Caco-2 (cell line): ENCODE results near the gene GAL3ST3. TPM values are rescaled to one million over a fixed set of nuclear protein-coding genes. Genes with fewer than 3 reads are reported as not detected.

Experiments used
- BruUV-seq: library from RNA; stranded (reverse); fragments of 400-500 nt; replicated peaks from 2 replicates; lab custom pipeline; 2021; lab: Mats Ljungman, UMichigan
- CTCF ChIA-PET: fragments of 300-600 bp; sonication (Branson Sonifier 250); formaldehyde crosslinking; loops from one replicate; lab custom pipeline; 2022; ENCODE audit warnings: antibody characterized with exemption; lab: Charles Lee
- POLR2A ChIA-PET: fragments of 300-600 bp; sonication (Branson Sonifier 250); formaldehyde crosslinking; loops from one replicate; lab custom pipeline; 2022; ENCODE audit warnings: antibody characterized with exemption; lab: Charles Lee
- DNase-seq, 2 experiments: peaks; one replicate each; pipeline versions ENCODE4 v3.0.0 to v3.0.0-alpha.2; 2020 to 2022
- H3K27me3 ChIP-seq: replicated peaks from 2 replicates; pipeline ENCODE4 v1.6.0; 2011; ENCODE audit warnings: low read length; ENCODE audit not compliant: control insufficient read depth, insufficient read depth
- H3K36me3 ChIP-seq: 2 replicates; pipeline ENCODE4 v1.5.1; 2011; ENCODE audit warnings: low read length; ENCODE audit not compliant: control insufficient read depth, insufficient read depth
- H3K4me1 ChIP-seq: fragments of 250-450 bp; sonication (Bioruptor Pico); 2 replicates; pipeline ENCODE4 v1.5.1; 2020; ENCODE audit warnings: mild to moderate bottlenecking
- H3K4me3 ChIP-seq: 2 replicates; pipeline ENCODE4 v1.5.1; 2011; ENCODE audit warnings: low read depth, mild to moderate bottlenecking, control low read depth, low read length
- H3K9me3 ChIP-seq: fragments of 250-450 bp; sonication (Bioruptor Pico); 2 replicates; pipeline ENCODE4 v1.5.1; 2020; ENCODE audit warnings: mild to moderate bottlenecking, moderate library complexity
- H3K27ac Mint-ChIP-seq: one replicate; pipeline ENCODE4 v1.8.0; 2022; ENCODE audit warnings: mixed read lengths; ENCODE audit not compliant: unreplicated experiment
- H3K27me3 Mint-ChIP-seq: one replicate; pipeline ENCODE4 v1.8.0; 2022; ENCODE audit warnings: mixed read lengths; ENCODE audit not compliant: insufficient read depth, unreplicated experiment
- H3K36me3 Mint-ChIP-seq: one replicate; pipeline ENCODE4 v1.8.0; 2022; ENCODE audit warnings: mild to moderate bottlenecking, mixed read lengths; ENCODE audit not compliant: insufficient read depth, unreplicated experiment
- H3K4me1 Mint-ChIP-seq: one replicate; pipeline ENCODE4 v1.8.0; 2022; ENCODE audit warnings: low read depth, mixed read lengths; ENCODE audit not compliant: unreplicated experiment
- H3K4me3 Mint-ChIP-seq: one replicate; pipeline ENCODE4 v1.8.0; 2022; ENCODE audit warnings: mild to moderate bottlenecking, moderate library complexity, mixed read lengths; ENCODE audit not compliant: unreplicated experiment
- H3K9me3 Mint-ChIP-seq: one replicate; pipeline ENCODE4 v1.8.0; 2022; ENCODE audit warnings: mixed read lengths; ENCODE audit not compliant: unreplicated experiment
- intact Hi-C: fragments of 100-400 bp; cut with micrococcal nuclease; formaldehyde crosslinking; loops from one replicate; pipeline ENCODE4 v1.10.0; 2022; ENCODE audit not compliant: unreplicated experiment
- total RNA-seq: library from RNA; stranded (reverse); gene quantifications from 2 replicates; pipeline ENCODE4 v1.2.3, GENCODE V29; 2022
- TF ChIP-seq, protein P1 (sequence below), 2 experiments: fragments of 200-600 bp in 1 of 2; IDR thresholded peaks; 1 replicate in 1 of 2; 2 replicates in 1 of 2; pipeline versions ENCODE4 v1.5.1 to v1.8.0; 2011 to 2022; ENCODE audit warnings: antibody characterized with exemption in 1 of 2, control low read depth in 1 of 2, inconsistent platforms in 1 of 2, low read depth in 1 of 2, low read length in 1 of 2, mild to moderate bottlenecking in 1 of 2, moderate library complexity in 1 of 2; ENCODE audit not compliant: insufficient read depth in 1 of 2, severe bottlenecking in 1 of 2, unreplicated experiment in 1 of 2

The GAL3ST3 gene
- total RNA-seq, 1 experiment from 2014 or later: not detected

DNA sequence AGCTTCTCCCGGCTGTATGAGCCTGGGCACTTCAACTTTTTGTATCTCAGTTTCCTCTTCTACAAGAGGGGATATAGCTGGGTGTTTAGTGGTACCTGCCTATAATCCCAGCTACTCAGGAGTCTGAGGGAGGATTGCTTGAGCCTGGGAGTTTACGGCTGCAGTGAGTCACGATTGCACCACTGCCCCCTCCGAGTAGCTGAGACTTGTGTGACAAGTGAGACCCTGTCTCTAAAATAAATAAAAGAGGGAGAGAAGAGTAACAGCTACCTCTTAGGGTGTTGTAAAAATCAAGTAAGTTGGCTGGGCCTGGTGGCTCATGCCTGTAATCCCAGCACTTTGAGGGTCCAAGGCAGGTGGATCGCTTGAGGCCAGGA, 12.6 kb downstream of the GAL3ST3 start:
- no TSS peak for BruUV-seq
- Histone ChIP-seq H3K4me1 (no peaks in the 10 kb centered on the region), H3K27me3 (no peaks in the 10 kb centered on the region), H3K4me3 (no peak overlapping the region), H3K36me3 (no peaks in the 10 kb centered on the region), H3K9me3 (peaks cover 3% of the 10 kb centered on the region)
- TF ChIP-seq, protein P1, sequence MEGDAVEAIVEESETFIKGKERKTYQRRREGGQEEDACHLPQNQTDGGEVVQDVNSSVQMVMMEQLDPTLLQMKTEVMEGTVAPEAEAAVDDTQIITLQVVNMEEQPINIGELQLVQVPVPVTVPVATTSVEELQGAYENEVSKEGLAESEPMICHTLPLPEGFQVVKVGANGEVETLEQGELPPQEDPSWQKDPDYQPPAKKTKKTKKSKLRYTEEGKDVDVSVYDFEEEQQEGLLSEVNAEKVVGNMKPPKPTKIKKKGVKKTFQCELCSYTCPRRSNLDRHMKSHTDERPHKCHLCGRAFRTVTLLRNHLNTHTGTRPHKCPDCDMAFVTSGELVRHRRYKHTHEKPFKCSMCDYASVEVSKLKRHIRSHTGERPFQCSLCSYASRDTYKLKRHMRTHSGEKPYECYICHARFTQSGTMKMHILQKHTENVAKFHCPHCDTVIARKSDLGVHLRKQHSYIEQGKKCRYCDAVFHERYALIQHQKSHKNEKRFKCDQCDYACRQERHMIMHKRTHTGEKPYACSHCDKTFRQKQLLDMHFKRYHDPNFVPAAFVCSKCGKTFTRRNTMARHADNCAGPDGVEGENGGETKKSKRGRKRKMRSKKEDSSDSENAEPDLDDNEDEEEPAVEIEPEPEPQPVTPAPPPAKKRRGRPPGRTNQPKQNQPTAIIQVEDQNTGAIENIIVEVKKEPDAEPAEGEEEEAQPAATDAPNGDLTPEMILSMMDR (IDR thresholded peaks at IDR 0.05; ENCODE audit: insufficient read depth in 1 of 2, low read depth in 1 of 2, low read length in 1 of 2, severe bottlenecking in 1 of 2, unreplicated experiment in 1 of 2): no peak
- H3K27ac Mint-ChIP-seq: no peak overlapping the region
- ChIA-PET POLR2A (no interaction called here), CTCF (interaction anchor here (1.3 kb wide), 1 partner anchor 148 kb away, joined by 3 read pairs; the partner anchor contains the start of gene FIBP)
- H3K4me1 Mint-ChIP-seq: no peaks in the 10 kb centered on the region
- H3K9me3 Mint-ChIP-seq: no peaks in the 10 kb centered on the region
- no peak overlapping the region for H3K4me3 Mint-ChIP-seq
- no peak for DNase-seq
- H3K27me3 Mint-ChIP-seq: no peaks in the 10 kb centered on the region
- intact Hi-C loops: no loop called here
- no peaks in the 10 kb centered on the region for H3K36me3 Mint-ChIP-seq

DNA sequence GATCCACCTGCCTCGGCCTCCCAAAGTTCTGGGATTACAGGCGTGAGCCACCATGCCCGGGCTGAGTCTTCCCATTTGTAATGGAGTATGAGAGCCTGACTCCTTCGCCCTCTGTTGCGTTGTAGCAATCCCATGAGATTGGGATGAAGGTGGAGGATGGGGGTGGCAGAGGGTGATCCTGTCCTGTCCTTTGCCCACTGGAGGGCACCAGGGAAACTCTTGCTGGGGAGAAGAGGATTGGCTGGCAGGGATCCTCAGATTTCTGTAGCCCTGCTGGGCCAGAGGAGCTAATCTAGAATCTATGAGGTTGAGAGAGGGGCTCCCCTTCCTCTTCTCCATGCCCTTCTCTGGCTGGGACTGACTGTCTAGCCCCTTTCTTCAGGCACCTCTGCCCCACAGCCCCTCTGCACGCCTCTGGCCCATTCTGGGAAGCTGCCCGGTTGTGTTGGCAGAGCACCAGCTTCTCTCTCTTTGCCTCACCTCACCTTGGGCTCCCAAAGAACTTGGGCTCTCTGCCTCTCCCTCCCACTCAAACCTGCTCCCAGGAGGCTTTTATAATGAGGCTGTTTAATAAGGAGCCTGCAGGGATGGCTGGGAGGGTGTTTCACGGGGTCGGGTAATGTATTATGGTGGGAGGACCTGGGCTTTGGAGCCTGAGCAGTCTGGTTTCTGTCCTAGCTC, 13.2 kb downstream of the GAL3ST3 start:
- ChIA-PET CTCF (interaction anchor here (0.6 to 1.3 kb wide), 2 partner anchors 35 to 147 kb away, joined by 3 to 5 read pairs; partner anchors contain the start of gene FIBP), POLR2A (no interaction called here)
- H3K4me1 Mint-ChIP-seq: no peaks in the 10 kb centered on the region
- H3K4me3 Mint-ChIP-seq: no peak overlapping the region
- TF ChIP-seq, protein P1 (IDR thresholded peaks at IDR 0.05; ENCODE audit: insufficient read depth in 1 of 2, low read depth in 1 of 2, low read length in 1 of 2, severe bottlenecking in 1 of 2, unreplicated experiment in 1 of 2): no peak
- H3K36me3 ChIP-seq: no peaks in the 10 kb centered on the region
- no peaks in the 10 kb centered on the region for H3K4me1 ChIP-seq
- no peak overlapping the region for H3K4me3 ChIP-seq
- no peaks in the 10 kb centered on the region for H3K36me3 Mint-ChIP-seq
- H3K27me3 ChIP-seq: no peaks in the 10 kb centered on the region
- H3K9me3 ChIP-seq: peaks cover 3% of the 10 kb centered on the region
- H3K9me3 Mint-ChIP-seq: no peaks in the 10 kb centered on the region
- no peak for DNase-seq
- H3K27ac Mint-ChIP-seq: no peak overlapping the region
- BruUV-seq: no TSS peak
- H3K27me3 Mint-ChIP-seq: no peaks in the 10 kb centered on the region
- intact Hi-C loops: no loop called here

DNA sequence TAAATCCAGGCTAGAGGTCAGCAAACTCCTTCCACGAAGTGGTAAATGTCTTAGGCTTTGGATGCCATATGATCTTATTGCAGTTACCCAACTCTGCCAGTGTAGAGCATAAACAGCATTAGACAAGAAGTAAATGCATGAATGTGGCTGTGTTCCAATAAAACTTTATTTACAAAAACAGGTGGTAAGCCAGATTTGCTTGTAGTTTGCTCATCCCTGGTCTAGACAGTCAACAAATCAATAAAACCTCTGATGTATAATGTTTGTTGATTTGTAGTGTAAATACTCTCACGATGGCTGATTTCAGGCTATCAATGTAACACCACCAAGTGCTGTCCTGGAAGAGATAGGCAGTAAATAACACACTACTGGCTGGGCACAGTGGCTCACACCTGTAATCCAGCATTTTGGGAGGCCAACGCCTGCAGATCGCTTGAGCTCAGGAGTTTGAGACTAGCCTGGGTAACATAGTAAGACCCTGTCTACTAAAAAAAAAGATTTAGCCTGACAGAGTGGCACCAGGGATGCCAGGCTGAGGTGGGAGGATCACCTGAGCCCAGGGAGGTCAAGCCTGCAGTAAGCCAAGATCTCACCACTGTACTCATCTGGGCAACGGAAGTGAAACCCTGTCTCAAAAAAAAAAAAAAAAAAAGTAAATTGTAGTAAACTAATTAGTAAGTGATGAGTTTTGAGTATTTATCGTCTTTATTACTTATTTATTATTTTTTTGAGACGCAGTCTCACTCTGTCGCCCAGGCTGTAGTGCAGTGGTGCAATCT, 15.8 kb downstream of the GAL3ST3 start:
- Mint-ChIP-seq H3K36me3 (no peaks in the 10 kb centered on the region), H3K4me3 (no peak overlapping the region), H3K27me3 (no peaks in the 10 kb centered on the region), H3K4me1 (no peaks in the 10 kb centered on the region), H3K9me3 (no peaks in the 10 kb centered on the region), H3K27ac (no peak overlapping the region)
- POLR2A ChIA-PET: no interaction called here
- H3K4me1 ChIP-seq: no peaks in the 10 kb centered on the region
- CTCF ChIA-PET: no interaction called here
- TF ChIP-seq, protein P1 (IDR thresholded peaks at IDR 0.05; ENCODE audit: insufficient read depth in 1 of 2, low read depth in 1 of 2, low read length in 1 of 2, severe bottlenecking in 1 of 2, unreplicated experiment in 1 of 2): no peak
- H3K4me3 ChIP-seq: no peak overlapping the region
- BruUV-seq: no TSS peak
- no peaks in the 10 kb centered on the region for H3K27me3 ChIP-seq
- H3K36me3 ChIP-seq: no peaks in the 10 kb centered on the region
- H3K9me3 ChIP-seq: peaks cover 3% of the 10 kb centered on the region
- intact Hi-C loops: no loop called here
- no peak for DNase-seq
